Left forelimb (tissue), 1 donor: ENCODE measurements around the gene ZMYM2.
A peak's percentile ranks its signal among the peaks of the same experiment; 100 is the strongest.

Experiments
- DNase-seq: peaks from one replicate; pipeline ENCODE4 v3.0.0-alpha.2; 2018; ENCODE audit warnings: low spot score

Gene ZMYM2

GRCh38 chr13:20105161-20105689 lies 146.7 kb downstream of the ZMYM2 start:
- no peak for DNase-seq

- DNase-seq, result no peak
These were observed 148.2 kb downstream of the ZMYM2 start for GRCh38 chr13:20106742-20107141.

DNA sequence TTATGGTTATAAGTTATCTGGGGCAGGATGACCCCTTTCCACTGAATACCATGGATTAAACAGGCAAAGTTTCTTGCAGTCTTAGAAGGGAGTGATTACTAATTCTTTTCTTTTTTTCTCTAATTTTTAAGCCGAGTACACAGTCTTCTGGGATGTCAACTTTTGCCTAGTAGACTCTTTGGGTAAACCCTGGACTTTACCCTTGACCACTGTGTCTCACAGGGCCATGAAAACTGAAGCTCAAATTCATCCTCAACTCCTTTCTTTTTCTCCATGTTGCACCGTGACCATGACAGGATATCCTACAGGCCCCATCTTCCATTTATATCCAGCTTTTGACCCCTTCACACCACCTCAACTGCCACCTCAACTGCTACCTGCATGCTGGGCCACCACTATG lies 150.5 kb downstream of the ZMYM2 start:
- no peak for DNase-seq

DNA sequence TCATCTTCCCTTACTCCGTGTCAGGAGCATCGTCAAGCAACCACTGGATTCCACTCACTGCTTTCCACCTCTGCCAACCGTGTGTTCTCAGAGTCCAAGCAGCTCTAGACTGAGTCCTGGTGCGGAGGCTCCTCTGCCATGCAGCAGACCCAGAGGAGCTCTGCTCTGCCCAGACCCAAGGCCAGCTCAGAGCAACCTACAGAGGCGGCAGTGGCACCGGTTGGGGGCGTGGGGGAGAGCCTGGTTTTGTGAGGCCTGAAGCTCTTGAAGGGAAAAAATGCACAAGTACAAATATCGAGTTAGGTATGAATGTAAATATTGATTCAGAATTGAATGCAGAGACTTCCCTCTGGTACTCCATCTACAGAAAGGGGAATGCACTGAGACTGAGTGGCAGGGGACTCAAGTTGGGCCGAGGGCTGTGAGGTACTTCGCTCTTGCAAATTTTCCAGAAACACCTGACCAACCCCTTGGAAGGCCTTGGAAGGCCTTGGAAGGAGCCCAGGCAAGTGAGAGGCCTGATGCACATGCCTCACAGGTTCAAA lies 155.6 kb downstream of the ZMYM2 start:
- no peak for DNase-seq

DNA sequence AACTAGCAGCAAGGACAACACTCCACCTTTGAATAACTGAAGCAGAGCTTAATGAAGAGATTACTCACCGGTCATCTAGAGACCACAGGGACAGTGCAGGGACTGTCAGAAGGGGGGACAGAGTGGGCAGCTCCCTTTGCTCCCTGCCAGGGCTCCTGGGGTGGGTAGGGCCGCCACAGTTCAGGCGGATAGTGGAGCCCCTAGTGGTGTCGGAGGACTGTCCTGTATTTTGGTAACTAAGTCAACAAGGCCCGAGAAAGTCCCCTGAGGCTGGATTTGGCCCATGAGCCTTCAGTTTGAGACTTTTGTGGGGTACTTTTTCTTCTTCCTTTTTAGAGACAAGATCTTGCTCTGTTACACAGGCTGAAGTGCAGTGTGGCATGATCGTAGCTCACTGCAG lies 157.7 kb downstream of the ZMYM2 start:
- no peak for DNase-seq

GRCh38 chr13:20118268-20119140 lies 160.0 kb downstream of the ZMYM2 start:
- DNase-seq, result peak; percentile 88

- no peak for DNase-seq
These were observed 161.4 kb downstream of the ZMYM2 start for GRCh38 chr13:20119960-20120359.

- DNase-seq, result no peak
These were observed 162.6 kb downstream of the ZMYM2 start for GRCh38 chr13:20121159-20121525.

DNA sequence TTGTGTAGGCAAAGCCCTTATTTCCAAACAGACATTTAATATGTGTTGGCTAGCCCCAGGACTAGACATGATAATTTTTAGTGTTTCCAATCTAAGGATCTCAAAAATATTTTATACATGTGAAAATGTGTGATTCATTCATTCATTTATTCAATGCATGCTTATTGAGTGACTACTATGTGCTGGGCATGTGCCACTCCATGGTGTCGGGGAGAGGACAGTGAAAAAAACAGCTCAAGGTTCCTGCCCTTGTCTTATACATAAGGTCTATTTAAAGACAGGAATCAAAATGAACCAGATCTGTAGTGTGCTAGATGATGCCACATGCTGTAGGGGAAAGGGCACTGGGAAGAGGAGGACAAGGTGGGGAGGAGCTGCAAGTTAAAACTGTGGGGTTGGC lies 165.8 kb downstream of the ZMYM2 start:
- no peak for DNase-seq

- no peak for DNase-seq
These were observed 166.7 kb downstream of the ZMYM2 start for GRCh38 chr13:20125129-20125782.

- DNase-seq, result no peak
These were observed 167.2 kb downstream of the ZMYM2 start for GRCh38 chr13:20125783-20126165.

- DNase-seq, result no peak
These were observed 168.2 kb downstream of the ZMYM2 start for GRCh38 chr13:20126541-20127261.

GRCh38 chr13:20127262-20127561 lies 168.7 kb downstream of the ZMYM2 start:
- no peak for DNase-seq

DNA sequence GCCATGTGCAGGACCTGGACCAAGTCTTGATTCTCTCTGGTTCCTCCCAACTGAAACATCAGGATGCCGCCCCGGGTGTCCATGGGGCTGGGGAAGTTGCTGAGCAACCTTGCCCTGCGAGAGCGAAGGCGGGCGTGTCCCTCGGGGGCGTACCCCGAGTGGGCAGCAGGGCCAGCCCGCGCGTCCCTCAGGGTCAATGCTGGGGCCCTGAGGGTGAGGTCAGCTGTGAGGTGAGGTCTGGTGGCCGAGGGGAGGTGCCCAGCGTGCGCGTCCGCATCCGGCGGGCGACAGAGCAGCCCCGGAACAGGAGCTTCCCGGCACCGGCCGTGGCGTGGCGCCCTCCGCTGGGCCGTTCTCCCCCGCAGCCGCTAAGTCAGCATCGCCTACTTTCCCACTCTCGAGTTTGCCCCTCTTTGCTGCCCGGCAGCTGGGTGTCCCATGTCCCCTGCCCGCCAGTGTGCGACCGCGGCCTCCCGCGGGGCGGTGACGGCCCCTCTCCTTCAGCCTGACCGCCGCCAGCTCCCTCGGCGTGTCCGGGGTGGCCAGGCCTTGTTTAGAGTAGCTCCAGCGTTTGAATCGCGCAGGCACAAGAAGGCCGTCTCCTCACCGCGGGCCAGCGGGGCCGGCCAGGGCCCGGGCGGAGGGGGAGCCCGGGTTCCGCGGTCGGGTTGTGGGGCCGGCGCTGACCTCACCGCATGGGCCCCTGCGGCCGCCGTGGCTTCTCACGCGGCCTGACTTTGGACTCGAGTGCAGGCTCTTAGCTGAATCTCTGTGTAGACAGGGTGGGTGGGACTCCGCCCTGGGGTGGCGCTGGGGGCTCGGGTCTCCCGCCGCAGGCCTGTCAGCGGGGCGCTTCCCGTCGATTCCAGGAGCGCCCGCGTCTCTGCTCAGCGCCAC lies 169.3 kb downstream of the ZMYM2 start:
- DNase-seq, result peak; percentile 86

- DNase-seq, result no peak
These were observed 170.0 kb downstream of the ZMYM2 start for GRCh38 chr13:20128459-20128931.

DNA sequence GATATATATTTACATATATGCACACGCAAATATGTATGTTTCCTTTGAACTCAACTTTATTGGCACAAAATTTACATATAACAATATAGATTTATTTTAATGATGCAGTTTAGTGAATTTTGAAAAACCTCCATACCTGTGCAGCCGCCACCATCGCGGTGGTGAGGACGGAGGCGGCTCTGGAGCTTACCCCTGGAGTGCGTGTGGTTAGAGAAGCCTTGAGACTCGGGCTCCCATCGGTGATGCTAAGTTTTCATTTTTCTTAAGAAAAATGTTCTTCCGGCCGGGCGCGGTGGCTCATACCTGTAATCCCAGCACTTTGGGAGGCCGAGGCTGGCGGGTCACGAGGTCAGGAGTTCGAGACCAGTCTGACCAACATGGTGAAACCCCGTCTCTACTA lies 170.5 kb downstream of the ZMYM2 start:
- no peak for DNase-seq

DNA sequence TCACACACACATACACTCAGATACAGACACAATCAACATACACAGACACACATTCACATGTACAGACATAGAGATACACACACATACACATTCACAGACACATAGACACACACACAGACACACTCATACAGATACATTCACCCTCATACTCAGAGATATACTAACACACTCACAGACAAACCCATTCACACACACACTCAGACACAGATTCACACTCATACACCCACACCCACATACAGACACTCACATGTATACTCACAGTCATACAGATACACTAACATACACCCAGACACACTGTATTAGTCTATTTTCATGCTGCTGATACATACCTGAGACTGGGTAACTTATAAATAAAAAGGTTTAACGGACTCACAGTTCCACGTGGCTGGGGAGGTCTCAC lies 171.5 kb downstream of the ZMYM2 start:
- no peak for DNase-seq

GRCh38 chr13:20130652-20131051 lies 172.1 kb downstream of the ZMYM2 start:
- DNase-seq, result no peak

- no peak for DNase-seq
These were observed 172.7 kb downstream of the ZMYM2 start for GRCh38 chr13:20131057-20131832.

DNA sequence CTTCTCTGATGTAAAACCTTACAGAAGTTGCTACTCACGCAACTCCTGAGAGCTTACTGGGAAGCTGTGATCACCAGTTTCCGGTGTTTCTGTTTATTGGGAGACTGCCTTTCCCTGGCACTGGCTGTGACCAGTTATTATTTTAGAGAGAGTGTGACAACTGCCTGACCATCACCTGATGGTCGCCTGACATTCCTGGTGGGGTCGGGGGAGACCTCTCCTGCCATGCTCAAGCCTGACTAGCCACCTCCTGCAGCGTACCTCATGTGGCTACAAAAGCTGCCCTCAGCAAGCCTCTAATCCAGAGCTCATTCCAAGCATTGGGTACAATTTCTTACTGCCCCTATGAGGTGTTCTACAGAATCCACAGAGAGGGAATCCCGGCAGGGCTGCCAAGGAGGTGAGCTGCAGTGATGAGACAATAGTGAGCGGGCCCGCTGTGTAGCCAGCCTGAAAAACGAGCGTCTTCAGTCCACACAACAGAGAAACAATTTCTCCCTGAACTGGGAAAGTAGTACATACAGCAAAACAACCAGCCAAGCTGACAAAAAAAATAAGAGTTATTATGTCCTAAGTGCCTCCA lies 173.6 kb downstream of the ZMYM2 start:
- no peak for DNase-seq
